SK-N-SH treated with all-trans-retinoic acid at 6 μM for 48 hours (cell line): ENCODE results near the gene HSPA1B.

Experiments
- ATAC-seq: fragments of 200-7000 bp; cut with Tn5 transposase; 3 replicates; pipeline ENCODE4 v1.9.1; 2020; ENCODE audit warnings: mild to moderate bottlenecking, moderate library complexity
- ARNTL ChIP-seq: fragments of 450-650 bp; formaldehyde crosslinking; IDR thresholded peaks from 2 replicates; pipeline ENCODE4 v1.5.0; 2020; ENCODE audit warnings: low read depth, mild to moderate bottlenecking, moderate library complexity, borderline replicate concordance
- BACH2 ChIP-seq: fragments of 250-450 bp; sonication (Bioruptor Pico); IDR thresholded peaks from 2 replicates; pipeline ENCODE4 v1.9.0; 2021; ENCODE audit warnings: mild to moderate bottlenecking, borderline replicate concordance
- GLIS3 ChIP-seq: fragments of 250-450 bp; sonication (Bioruptor Pico); IDR thresholded peaks from 2 replicates; pipeline ENCODE4 v1.5.0; 2020; ENCODE audit warnings: mild to moderate bottlenecking, moderate library complexity
- OSR1 ChIP-seq: fragments of 250-450 bp; sonication (Bioruptor Pico); IDR thresholded peaks from 2 replicates; pipeline ENCODE4 v1.8.0; 2022; ENCODE audit warnings: moderate library complexity, mild to moderate bottlenecking, inconsistent platforms
- PPARA ChIP-seq: fragments of 250-450 bp; sonication (Bioruptor Pico); IDR thresholded peaks from 2 replicates; pipeline ENCODE4 v1.5.0; 2020; ENCODE audit warnings: mild to moderate bottlenecking, borderline replicate concordance
- RARB ChIP-seq: fragments of 250-450 bp; sonication (Bioruptor Pico); IDR thresholded peaks from 2 replicates; pipeline ENCODE4 v1.8.0; 2021; ENCODE audit warnings: mild to moderate bottlenecking, moderate library complexity
- TOX ChIP-seq: fragments of 250-450 bp; sonication (Bioruptor Pico); IDR thresholded peaks from 2 replicates; pipeline ENCODE4 v1.8.0; 2021; ENCODE audit warnings: mild to moderate bottlenecking, moderate library complexity, borderline replicate concordance
- ZNF70 ChIP-seq: fragments of 450-650 bp; formaldehyde crosslinking; IDR thresholded peaks from 2 replicates; pipeline ENCODE4 v1.5.0; 2020; ENCODE audit warnings: mild to moderate bottlenecking, moderate library complexity
- ZNF8 ChIP-seq: fragments of 450-650 bp; formaldehyde crosslinking; IDR thresholded peaks from 2 replicates; pipeline ENCODE4 v1.5.0; 2020; ENCODE audit warnings: mild to moderate bottlenecking, moderate library complexity
- TF ChIP-seq, protein P1 (sequence below): fragments of 250-450 bp; sonication (Bioruptor Pico); IDR thresholded peaks from 2 replicates; pipeline ENCODE4 v1.5.1; 2020; ENCODE audit warnings: low read depth, mild to moderate bottlenecking, moderate library complexity

The HSPA1B gene

GRCh38 chr6:31879143-31879542, 51.6 kb downstream of the HSPA1B start:
- TF ChIP-seq TOX (CRISPR knock-in tag) (no peak), OSR1 (CRISPR knock-in tag) (no peak), ARNTL (CRISPR knock-in tag) (no peak), ZNF70 (no peak), PPARA (no peak), RARB (CRISPR knock-in tag) (no peak), ZNF8 (CRISPR knock-in tag) (no peak), GLIS3 (no peak), BACH2 (CRISPR knock-in tag) (no peak)
- TF ChIP-seq, protein P1, sequence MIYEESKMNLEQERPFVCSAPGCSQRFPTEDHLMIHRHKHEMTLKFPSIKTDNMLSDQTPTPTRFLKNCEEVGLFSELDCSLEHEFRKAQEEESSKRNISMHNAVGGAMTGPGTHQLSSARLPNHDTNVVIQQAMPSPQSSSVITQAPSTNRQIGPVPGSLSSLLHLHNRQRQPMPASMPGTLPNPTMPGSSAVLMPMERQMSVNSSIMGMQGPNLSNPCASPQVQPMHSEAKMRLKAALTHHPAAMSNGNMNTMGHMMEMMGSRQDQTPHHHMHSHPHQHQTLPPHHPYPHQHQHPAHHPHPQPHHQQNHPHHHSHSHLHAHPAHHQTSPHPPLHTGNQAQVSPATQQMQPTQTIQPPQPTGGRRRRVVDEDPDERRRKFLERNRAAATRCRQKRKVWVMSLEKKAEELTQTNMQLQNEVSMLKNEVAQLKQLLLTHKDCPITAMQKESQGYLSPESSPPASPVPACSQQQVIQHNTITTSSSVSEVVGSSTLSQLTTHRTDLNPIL (CRISPR knock-in tag): no peak
- no peak for ATAC-seq
